ENCODE measurements around the gene TMEM184B. TPM values are rescaled to one million over a fixed set of nuclear protein-coding genes. Genes with fewer than 3 reads are reported as not detected.

Gene TMEM184B
- total RNA-seq, 6 experiments from 2014 or later = 7.9 to 42.6 (median 16.9) TPM

DNA sequence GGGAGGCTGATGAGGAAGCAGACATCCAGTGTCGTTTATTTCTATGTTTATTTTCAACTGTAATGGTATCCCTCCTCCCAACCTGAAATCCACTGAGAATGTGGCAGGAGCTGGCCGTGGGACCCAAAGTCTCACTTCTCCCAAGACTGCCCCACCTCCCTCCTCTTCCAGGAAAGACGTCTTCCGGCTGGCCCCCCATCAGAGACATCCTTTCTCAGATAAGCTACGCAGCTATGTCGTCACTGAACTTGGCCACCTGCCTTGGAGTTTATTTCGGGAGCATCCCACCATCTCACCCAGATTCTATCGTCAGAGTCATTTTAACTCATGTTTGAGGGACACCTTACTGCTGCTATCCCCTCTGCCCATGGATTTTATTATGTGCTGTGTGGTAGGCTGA lies 13.9 kb downstream of the TMEM184B start:
- H3K4me3 ChIP-seq = no peak overlapping the region
- no peaks in the 10 kb centered on the region for H3K9me3 ChIP-seq
- TF ChIP-seq POLR2A (IDR thresholded peaks at IDR 0.05) = peak; percentile 19
- TF ChIP-seq, protein P1, sequence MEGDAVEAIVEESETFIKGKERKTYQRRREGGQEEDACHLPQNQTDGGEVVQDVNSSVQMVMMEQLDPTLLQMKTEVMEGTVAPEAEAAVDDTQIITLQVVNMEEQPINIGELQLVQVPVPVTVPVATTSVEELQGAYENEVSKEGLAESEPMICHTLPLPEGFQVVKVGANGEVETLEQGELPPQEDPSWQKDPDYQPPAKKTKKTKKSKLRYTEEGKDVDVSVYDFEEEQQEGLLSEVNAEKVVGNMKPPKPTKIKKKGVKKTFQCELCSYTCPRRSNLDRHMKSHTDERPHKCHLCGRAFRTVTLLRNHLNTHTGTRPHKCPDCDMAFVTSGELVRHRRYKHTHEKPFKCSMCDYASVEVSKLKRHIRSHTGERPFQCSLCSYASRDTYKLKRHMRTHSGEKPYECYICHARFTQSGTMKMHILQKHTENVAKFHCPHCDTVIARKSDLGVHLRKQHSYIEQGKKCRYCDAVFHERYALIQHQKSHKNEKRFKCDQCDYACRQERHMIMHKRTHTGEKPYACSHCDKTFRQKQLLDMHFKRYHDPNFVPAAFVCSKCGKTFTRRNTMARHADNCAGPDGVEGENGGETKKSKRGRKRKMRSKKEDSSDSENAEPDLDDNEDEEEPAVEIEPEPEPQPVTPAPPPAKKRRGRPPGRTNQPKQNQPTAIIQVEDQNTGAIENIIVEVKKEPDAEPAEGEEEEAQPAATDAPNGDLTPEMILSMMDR (IDR thresholded peaks at IDR 0.05) = no peak
- no peaks in the 10 kb centered on the region for H3K36me3 ChIP-seq
- WGBS (ENCODE audit: insufficient coverage, low coverage, low lambda C conversion rate, missing lambda C conversion rate) = 68% methylated on average over 8 of the region's 8 CpGs
- ATAC-seq (peak; percentile 35 to 57 (median 43)), DNase-seq (peak in 2 of 3 donors; percentile 70 to 71)
- peak overlapping the region; percentile 42 to 66 (median 64) for H3K27ac ChIP-seq
- no peaks in the 10 kb centered on the region for H3K27me3 ChIP-seq
- peaks cover 0 to 11% (median 4%) of the 10 kb centered on the region in 4 donors for H3K4me1 ChIP-seq
- intact Hi-C loops (cut with DNase I) = no loop called here

DNA sequence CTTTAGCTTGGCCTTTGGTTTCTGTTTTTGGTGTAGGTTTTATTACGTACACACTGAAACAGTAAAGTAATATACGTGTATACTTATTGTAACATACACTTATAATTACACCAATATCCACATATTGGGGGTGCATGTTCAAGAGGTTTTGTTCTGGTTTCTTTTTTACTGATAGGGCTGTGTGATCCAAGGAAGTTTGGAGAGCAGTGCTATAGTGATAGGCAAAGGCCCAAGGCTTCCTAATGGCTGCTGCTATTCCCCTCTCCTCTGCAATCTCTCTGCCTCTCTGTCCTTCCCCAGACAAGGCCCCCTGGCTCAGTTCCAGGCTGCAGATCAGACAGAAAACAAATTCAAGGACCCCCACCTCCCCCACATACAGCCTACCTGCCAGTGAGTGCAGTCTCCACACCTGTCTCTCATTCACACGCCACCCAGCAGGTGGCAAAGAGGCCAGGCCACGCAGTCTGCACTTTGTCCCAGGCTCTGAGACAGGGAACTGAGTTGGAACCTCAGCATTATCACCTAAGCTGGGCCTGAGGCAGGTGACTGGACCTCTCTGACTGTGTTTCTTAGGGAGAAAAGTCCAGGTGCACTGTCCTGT lies 15.1 kb downstream of the TMEM184B start:
- H3K27ac ChIP-seq = peak overlapping the region; percentile 42 to 66 (median 64)
- H3K4me3 ChIP-seq = no peak overlapping the region
- intact Hi-C loops (cut with DNase I) = no loop called here
- peaks cover 0 to 11% (median 4%) of the 10 kb centered on the region in 4 donors for H3K4me1 ChIP-seq
- 54% methylated on average over 4 of the region's 4 CpGs for WGBS (ENCODE audit: insufficient coverage, low coverage, low lambda C conversion rate, missing lambda C conversion rate)
- DNase-seq = peak in 1 of 3 donors; percentile 32
- H3K9me3 ChIP-seq = no peaks in the 10 kb centered on the region
- no peaks in the 10 kb centered on the region for H3K36me3 ChIP-seq
- no peaks in the 10 kb centered on the region for H3K27me3 ChIP-seq
- no peak for TF ChIP-seq POLR2A (IDR thresholded peaks at IDR 0.05)
- TF ChIP-seq, protein P1 (IDR thresholded peaks at IDR 0.05) = peak in 2 of 4 donors; percentile 14 to 19
- ATAC-seq = peak; percentile 36 to 78 (median 56)

DNA sequence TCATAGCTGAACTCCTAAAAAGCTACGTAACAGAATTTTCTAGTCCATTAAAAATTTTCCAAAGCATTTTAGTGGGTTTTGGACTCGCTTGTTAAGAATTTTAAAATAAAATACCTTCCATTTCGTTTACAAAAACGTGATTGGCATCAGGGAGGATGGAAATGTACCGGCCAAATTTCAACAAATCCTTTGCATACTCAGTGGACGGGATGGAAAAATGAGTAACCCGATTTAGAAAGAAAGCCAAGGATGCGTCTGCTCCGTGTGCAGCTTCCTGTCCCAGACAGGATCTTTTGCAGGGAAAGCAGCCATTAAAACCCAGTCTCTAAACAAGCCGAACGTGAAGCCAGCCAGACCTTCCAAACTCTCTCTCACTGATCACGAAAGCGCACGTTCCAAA lies 15.6 kb downstream of the TMEM184B start:
- no peak for DNase-seq
- Histone ChIP-seq H3K27ac (peak overlapping the region; percentile 42 to 66 (median 64)), H3K36me3 (no peaks in the 10 kb centered on the region), H3K4me3 (no peak overlapping the region), H3K27me3 (no peaks in the 10 kb centered on the region), H3K9me3 (no peaks in the 10 kb centered on the region), H3K4me1 (peaks cover 0 to 11% (median 2%) of the 10 kb centered on the region in 4 donors)
- 61% methylated on average over 14 of the region's 14 CpGs for WGBS (ENCODE audit: insufficient coverage, low coverage, low lambda C conversion rate, missing lambda C conversion rate)
- ATAC-seq = peak in 1 of 4 donors; percentile 15
- intact Hi-C loops (cut with DNase I) = no loop called here
- TF ChIP-seq, protein P1 (IDR thresholded peaks at IDR 0.05) = no peak
- no peak for TF ChIP-seq POLR2A (IDR thresholded peaks at IDR 0.05)

DNA sequence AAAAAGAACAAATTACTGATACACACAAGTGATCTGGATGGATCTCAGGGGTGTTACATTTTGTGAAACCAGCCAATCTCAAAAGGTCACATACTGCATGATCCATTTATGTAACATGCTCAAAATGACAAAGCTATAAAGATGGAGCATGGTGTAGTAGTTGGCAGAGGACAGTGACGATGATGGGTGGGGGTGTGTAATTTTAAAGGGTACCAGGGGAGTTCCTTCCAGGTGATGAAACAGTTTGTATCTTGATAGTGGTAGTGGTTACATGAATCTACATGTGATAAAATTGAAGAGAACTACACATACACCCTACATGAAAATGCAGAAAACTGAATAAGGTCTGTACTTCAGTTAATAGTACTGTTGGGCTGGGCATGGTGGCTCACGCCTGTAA lies 17.1 kb downstream of the TMEM184B start:
- H3K9me3 ChIP-seq = no peaks in the 10 kb centered on the region
- DNase-seq (no peak), ATAC-seq (no peak)
- no peak overlapping the region for H3K4me3 ChIP-seq
- H3K27me3 ChIP-seq = no peaks in the 10 kb centered on the region
- intact Hi-C loops (cut with DNase I) = no loop called here
- peaks cover 0 to 11% (median 2%) of the 10 kb centered on the region in 4 donors for H3K4me1 ChIP-seq
- TF ChIP-seq, protein P1 (IDR thresholded peaks at IDR 0.05) = no peak
- TF ChIP-seq POLR2A (IDR thresholded peaks at IDR 0.05) = no peak
- peak overlapping the region in 1 of 3 donors; percentile 64 for H3K27ac ChIP-seq
- 100% methylated on average over 2 of the region's 2 CpGs for WGBS (ENCODE audit: insufficient coverage, low coverage, low lambda C conversion rate, missing lambda C conversion rate)
- H3K36me3 ChIP-seq = no peaks in the 10 kb centered on the region
